NCI-H2171 (cell line): ENCODE measurements around the gene AFDN.
A peak's percentile ranks its signal among the peaks of the same experiment; 100 is the strongest.

Experiments used
- DNase-seq: peaks from one replicate; lab custom pipeline; 2025; lab: John Stamatoyannopoulos, UW

The AFDN gene

DNA sequence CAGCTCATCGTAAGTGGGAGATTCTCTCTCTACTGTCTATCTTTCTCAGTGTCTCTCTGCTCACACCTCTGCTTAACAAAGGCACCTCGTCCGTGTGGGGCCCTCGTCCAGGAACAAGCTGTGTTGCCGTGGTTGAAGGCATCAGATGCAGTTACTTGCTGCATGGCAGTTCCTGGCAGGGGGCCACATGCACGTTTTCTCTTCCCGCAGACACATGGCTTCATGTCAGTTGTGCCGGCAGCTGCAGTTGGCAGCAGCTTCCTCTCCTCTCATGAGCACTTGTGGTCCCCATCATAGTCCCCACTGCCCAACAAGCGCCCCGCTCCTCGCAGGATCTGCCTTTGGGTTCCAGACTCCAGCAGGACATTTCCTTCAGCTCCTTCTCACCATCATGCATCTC, 7.1 kb upstream of the AFDN start:
- peak; percentile 37 for DNase-seq

DNA sequence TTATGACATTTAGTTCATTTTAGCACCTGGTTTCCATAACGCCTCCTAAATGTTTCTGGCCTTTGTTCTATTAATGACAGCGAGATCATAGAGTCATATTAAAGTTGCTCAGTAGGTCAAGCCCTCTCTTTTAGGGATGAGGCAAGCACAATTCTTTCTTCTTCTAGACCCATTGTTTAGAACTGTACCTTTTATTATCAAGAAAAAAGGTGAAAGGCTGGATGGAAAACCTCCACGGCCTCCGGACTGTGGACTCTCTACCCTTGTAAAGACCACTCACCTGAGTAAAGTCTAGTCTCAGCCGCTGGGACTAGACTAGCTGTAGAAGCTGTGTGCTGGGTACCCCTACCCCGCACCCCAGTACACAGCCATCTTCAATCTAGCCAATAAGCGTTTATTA, 6.0 kb upstream of the AFDN start:
- DNase-seq = no peak

DNA sequence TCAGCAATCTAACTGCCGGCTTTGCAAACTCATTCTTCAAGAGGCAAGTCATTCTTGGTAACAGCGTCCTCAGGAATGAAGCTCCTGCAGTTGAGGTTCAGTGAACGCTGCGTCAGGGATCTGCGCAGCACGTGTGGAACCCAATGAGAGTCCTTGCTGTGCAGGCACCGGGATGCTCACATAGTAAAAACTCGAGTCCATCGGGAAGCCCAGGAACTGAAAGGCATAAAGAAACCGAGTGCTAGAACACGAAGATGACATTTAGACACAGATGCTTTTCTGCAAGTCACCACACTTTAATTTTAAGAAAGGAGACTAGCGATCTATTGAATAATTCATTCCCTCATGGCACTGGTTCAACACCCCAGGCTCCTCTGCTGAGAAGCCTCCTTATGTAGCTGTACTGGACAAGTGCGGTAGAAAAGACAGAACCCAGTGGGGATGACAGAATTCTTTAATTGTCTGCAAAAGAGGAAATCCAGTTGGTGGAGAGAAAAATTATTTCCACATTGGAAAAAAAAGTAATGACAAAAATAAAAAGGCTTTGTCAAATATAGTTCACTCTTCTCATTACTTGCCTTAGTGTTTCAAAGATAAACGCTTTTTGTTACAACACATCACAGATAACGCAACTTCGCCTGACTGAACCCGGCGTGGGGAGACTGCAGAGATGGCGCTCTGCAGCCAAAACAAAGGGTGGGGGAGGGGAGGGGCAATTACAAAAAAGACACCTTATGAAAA, 1.9 kb upstream of the AFDN start:
- DNase-seq = no peak

DNA sequence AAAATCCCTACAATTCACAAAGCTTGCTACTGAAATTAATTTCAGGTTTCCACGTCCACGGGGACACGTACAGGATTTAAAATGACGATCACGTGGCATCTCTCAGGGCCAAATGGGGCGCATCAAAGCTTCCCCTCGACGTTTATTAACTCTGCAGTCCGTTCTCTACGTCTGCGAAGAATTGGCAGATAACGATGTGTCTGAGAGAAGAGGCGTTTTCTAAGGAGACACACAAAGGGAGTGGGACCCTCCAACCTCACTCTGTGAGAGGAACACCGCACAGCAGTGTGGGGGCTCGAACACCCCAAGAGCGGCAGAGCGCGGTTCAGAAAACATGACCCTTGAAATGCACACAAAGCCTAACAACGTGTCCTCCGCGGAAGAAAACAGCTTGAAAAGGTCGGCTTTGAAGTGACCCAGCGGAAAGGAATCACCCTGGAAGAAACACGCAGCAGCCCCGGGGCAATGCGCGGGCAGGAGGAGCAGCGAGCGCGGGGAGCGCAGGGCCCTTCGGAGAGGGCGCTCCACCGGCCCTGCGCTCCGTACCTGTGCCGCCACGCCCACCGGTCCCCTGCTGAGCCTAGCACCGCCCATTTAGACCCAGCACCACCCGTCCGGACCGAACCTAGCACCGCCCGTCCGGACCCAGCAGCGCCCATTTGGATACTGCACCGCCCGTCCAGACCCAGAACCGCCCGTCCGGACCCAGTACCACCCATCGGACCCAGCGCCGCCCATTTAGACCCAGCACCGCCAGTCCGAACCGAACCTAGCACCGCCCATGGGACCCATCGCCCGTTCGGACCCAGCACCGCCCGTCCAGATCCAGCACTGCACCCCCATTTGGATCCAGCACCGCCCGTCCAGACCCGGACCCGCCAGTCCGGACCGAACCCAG, 1.1 kb upstream of the AFDN start:
- DNase-seq = peak; percentile 3

DNA sequence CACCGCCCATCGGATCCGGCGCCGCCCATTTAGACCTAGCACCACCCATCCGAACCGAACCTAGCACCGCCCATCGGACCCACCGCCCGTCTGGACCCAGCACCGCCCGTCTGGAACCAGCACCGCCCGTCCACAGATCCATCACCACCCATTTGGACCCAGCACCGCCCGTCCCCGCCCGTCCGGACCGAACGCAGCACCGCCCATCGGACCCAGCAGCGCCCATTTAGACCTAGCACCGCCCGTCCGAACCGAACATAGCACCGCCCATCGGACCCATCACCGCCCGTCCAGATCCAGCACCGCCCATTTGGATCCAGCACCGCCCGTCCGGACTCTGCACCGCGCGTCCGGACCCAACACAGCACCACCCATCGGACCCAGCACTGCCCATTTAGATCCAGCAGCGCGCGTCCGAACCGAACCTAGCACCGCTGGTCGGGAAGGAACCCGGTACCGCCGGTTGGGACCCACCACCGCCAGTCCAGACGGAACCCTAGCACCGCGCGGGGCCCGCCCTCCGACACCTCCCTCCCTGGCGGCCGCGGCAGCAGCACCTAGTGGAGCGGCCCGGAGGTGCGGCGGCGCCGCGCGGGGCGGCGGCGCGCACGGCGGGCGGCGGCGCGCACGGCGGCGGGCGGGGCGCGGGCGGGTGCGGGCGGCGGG, 348 bp upstream of the AFDN start:
- DNase-seq = peak; percentile 68

DNA sequence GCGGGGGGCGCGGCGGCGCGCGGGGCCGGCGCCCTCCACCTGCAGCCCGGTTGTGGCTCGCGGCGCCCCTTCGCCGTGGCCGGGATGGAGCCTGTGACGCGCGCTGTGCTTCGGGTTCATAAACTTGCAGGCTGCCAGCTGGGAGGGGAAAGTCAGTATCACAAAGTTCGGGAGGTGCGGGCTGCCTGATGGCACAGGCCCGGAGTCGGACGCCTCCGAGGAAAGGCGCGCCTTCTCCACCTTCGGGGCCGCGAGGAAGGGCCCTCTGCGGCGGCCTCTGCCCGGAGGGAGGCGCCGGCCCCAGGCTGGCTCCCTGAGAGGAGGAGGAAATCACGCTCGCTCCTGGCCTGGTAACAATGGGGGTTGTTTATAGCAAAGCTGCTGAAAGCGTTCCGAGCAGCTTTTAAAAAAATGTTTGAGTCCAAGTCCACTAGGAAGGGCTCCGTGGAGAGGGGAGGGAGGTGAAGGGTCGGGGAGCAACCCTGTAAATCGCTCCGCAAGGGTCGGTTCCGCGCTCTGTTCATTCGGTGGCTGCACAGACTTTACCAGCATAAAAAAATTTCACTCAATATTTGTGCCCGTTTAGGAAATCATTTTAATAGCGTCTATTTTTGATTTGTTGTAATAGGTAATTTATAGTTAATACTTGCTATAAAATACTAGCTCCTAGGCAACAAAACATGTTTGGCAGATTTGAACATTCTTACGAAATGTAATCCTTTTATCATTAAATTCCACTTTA, 1.0 kb downstream of the AFDN start:
- peak; percentile 38 for DNase-seq

DNA sequence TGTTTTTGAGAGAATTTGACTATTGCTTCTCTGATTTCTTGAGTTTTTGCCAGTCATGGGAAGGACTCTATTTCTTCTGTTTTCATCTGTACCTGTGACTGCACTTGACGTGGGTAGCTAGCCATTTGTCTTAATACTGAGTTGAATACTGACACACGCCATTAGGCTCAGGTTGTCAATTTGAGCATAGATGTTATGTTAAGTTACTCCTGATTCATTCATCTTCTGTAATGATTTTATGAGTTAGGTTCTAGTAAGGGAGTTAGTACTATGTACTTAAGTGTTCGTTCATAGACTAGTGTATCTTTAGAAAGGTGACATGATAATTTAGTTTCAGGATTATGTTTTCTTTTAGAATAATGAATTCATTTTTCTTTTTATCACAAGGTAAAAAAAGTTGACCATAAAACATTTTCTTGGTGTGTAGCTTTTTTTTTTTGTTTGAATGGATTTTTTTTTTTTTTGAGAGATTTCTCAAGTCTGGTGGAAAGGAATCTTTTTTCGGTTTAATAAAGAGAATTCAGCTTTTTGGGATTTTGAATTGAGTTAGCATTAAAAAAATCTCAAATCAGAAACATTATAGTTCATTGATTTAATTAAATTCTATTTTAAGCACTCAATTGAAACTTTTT, 1.7 kb downstream of the AFDN start:
- no peak for DNase-seq

DNA sequence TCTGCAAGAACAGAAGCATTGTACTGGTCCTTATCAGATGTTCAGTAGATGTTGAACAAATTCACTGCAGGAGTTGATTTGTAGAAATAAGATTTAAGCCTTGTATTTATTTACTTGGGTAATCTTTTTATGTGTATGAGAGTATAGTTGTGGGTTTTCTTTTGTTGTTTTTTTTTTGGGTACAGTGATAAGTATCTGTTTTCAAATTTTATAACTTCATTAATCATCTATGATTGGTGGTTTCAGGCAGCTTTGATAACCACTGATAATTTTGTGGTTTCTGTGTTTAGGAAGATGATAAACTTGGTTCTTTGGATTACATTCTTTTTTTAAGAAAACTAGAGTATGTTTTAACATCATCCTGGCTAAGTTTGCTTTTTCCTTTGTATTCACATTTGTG, 2.8 kb downstream of the AFDN start:
- DNase-seq = no peak

DNA sequence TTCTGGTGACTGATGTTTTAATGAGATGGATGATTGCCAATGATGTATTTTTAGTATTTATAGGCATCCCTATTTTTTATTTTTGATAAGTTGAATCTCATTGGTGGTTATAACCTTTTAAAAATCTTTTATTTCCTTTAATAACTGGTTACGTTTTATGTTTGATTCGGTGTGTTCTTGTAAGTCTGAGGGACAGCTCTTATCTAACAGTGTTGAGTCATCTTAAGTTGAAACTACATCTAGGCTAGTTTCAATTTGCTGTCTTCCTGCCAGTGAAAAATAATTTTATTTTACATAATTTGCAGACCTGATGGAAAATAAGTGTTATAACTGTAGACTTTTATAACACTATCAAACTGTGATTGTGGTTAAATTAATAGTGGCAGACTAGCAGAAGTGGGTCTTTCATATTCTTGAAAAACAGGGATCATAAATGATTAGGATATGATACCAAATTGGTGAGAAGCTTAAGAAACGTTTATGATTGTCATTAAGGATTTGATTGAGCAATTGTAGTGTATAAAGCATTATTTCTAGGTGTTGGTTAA, 4.6 kb downstream of the AFDN start:
- no peak for DNase-seq

DNA sequence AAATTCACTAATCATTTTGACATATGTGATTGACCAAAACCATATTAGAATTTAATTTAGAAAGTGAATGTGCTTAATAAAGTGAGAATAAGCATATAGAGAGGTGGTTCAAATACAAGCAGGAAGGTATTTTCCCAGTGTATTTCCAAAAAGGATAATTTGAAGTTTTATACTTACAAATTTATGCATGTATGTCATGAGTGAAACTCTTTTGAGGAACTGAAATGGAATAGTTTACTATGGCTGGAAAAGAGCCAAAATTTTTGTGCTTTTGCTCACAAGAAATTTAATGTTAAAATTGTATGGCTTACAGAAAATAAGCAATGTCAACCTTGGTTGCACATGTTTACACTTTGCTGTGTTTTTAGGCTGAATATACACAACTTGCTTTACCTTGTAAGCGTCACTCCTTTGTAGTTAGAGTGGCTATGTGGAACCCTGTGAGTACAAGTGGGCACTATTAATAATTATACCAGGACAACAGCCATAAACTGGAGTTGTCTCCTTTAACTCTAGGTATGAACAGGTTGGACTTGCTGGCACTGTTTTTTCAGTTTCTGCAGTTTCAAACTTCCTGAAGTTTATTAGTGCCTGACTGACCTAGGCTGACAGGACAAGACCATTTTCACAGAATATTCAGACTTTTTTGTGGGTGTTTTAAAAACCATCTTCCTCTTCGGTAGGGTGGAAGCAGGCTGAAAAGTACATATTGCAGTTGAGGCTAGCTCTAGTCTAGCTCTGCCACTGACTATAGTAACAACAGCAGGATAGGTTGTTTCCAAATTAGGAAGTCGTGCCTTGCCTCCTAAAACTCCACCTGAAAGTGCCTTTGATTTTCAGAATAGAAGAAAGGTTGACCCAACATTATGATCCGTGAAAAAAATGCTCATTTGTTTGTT, 6.0 kb downstream of the AFDN start:
- no peak for DNase-seq

DNA sequence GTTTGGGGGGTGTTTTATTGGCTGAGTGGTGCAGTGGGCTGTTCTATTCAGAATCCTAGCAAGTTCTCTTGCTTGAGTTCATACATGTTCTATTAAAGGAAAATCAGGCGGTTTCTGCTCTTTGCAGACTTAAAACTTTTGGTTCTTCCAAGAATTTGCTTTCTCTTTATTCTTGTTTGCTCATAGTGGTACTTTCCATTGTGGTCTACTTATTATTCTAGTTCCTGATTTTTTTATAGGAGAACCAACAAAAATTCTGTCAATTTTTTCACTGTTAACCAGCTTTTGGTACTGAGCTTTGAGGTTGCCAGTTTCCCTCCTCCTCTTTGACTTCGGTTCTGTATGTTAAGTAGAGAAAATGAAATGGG, 6.7 kb downstream of the AFDN start:
- DNase-seq = no peak

DNA sequence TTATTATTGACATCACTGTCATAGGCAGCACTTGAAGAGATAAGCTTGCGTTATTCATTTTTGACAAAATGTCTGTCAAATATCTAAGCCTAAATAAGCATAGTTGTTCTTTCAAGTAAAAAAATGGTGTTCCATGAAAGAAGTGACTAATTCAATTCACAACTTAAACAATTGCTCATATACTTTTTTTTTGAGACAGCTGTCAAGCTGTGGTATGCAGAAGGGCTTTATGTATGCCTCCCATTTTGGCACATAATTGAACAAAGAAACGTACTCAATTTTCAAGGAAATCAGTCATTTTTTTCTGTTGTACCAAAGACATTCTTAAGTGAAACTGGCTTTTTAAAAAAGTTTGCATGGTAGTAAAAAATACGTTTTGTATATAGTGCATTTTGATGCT, 8.5 kb downstream of the AFDN start:
- no peak for DNase-seq

DNA sequence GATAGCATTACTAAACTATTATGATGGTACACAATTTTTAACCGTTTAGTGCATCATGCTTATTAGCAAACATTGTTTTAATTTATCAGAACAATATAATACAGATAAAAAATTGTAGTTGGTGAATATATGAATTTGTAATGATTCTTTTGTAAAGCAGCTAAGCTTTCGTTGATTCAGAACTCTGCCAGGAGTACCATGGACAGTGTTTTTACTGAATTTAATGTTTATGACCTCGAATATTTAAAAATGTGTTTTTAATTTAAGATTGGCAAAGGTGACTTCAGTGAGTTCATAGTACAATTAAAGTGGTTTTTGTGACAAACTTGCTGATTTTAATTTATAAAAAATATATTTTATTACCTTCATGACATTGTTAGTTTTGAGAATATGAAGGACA, 10.0 kb downstream of the AFDN start:
- DNase-seq = no peak

DNA sequence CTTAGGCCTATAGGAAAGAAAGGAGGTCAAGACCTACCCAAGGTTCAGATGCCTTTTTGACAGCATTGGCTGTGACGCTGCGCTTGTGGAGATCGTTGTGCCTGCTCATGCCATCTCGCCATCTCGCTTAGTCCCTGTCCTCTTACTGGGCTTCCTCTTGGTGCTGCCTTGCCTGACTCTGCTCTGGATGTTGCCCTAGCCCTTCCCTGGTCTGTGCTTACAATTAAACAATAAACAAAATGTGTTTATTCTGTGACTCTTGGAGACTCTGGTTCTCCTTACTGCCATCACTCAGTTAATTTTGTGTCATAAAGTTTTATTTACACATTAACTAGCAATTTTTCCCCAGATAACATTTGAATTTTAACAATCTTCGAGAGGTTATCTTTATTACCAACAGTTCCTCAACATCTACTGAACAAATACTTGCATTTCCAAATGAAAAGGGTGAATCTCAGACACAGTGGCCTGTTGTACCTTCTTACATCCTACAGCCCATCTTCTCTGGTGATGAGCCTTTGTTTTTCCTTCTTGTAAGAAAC, 11.6 kb downstream of the AFDN start:
- DNase-seq = no peak

DNA sequence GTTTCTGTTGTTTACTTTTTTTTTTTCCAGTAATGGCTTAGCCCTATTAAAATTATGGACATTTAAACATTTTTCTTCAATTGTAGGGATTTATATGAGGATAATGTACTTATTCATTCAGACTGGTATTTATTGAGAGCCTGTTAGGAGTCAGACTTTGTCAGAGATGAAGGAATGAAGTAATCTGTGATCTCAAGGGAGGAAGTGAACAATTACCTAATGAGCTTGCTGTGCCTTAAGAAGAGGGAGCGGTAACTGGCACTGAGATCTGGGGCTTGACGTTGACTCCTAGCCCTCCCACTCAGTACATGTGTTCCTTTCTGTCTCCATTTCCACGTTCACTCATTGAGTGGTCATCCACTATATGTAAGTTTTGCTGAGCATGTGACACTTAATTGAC, 12.6 kb downstream of the AFDN start:
- no peak for DNase-seq

DNA sequence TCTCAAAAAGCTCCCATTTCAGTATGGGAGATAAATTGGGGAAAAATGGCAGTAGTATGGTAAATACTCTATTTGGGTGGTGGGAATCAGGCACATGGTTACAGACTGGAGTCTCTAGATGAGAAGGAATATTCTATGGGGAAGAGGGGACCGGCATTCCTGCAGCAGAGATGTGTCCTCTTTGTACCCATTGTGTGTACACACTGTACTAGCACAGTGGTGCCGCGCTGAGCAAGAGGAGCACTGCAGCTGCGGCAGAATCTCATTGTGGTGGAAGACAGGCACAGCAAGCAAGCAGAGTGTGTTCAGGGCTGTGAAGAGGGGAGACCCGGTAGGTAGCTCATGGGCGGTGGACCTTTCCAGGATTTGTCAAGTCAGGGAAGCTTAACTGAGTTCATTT, 13.0 kb downstream of the AFDN start:
- DNase-seq = no peak

DNA sequence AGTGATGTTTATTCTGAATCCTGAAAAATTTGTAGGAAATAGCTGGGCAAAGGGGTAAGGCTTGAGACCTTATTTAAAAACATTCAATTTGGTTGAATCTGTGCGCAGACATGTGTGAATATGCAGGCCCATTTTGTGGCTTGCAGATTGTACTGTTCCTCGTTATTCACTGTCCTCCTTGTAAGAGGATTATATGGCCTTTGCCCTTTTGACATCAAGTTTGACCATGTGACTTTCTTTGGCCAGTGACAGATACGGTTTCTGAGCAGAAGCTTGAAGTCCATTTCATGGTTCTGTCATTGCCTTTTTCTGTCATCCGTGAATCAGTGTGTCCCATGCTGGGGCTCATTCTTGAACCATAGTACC, 13.4 kb downstream of the AFDN start:
- DNase-seq = no peak

DNA sequence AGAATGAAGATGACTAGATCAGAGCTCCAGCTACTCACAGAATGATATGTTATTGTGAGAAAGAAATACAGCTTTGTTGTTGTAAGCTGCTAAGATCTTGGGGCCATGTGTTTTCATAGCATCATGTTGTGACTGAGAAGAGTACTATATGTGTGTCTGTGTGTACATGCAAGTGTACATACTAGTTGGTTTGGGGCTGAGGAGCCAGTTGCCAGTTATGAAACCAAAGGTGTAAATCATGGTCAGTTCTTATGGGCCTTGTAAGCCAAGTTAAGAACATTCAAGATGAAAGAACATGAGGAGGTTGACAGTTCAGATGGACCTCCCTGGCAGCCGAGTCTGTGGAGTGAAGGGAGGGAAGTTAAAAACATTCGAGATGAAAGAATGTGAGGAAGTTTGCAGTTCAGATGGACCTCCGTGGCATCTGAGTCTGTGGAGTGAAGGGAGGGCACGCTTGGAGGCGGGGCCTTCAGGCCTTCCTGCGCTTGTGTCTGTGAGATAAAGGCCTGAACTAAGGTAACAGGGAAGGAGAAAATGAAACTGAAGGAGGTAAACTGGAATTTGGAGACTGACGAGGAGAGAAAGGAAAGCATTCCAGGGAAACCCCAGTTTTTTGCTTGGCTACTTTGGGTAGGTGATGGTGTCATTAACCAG, 13.9 kb downstream of the AFDN start:
- no peak for DNase-seq

DNA sequence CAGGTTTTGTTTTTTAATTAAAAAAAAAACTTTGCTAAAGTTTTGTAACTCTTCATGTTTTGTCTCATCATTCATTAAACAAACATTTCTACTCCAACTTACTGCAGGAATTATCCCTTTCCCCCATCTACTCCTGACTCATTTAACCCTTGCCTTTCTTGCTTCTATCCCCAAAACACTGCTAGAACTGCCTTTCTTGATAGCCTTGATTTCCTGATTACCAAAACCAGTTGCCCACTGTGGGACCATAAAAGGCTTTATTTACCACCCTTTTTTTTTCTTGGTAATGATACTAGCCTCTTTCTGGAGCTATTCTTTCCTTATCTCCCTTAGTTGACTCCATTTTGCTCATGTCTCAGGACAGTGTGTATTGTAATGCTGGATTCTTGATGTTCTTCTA, 15.3 kb downstream of the AFDN start:
- DNase-seq = no peak

DNA sequence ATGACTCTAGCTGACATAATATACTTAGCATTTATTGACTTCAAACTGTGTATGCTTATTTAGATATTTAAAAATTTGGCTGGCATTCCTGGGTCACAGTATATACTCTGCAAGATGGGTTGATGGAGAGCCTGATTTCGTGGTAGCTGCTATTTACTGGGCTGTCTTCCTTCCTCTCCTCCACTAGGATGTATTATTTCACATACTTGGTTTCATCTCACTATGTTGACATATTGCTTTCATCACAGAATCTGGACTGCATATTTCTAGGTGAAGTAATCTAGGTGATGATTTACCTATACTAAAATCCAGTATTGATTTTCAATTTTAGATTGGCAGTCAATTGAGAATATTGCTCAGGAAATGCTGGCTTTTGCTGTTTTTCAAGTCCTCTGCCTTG, 15.7 kb downstream of the AFDN start:
- no peak for DNase-seq
